GM19099 (cell line): ENCODE results near the gene HSF4.
A peak's percentile ranks its signal among the peaks of the same experiment; 100 is the strongest.

Experiments used
- POLR2A ChIP-seq: IDR thresholded peaks from 3 replicates; pipeline ENCODE4 v1.6.1; 2011; ENCODE audit warnings: low read depth; ENCODE audit not compliant: insufficient read length; ENCODE audit errors: extremely low read depth

HSF4 gene

DNA sequence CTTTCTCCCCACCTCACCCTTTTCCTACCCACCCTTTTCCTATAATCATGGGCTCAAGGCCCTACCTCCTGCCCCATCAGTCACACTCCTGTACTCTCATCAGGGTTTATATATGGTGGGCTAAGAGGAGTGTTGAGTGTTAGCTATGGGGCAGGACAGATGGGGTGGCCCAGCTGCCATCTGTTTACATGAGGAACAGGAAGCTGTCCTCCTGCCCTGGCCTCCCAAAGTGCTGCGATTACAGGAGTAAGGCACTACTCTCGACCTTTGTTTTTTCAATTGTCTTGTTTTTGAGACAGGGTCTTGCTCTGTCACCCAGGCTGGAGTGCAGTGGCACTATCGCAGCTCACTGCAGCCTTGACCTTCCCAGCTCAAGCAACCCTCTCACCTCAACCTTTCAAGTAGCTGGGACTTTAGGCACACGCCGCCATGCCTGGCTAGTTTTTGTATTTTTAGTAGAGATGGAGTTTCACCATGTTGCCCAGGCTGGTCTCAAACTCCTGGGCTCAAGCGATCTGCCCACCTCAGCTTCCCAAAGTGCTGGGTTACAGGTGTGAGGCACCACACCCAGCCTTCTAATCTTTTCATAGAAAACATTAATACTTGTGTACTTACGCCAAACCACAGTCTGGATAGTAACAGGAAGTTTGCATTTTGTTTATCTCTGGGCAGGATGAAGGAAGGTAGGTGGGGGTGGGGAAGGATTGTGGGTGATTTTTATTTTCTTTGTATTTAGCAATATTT lies 6.5 kb upstream of the HSF4 start:
- TF ChIP-seq POLR2A: no peak

DNA sequence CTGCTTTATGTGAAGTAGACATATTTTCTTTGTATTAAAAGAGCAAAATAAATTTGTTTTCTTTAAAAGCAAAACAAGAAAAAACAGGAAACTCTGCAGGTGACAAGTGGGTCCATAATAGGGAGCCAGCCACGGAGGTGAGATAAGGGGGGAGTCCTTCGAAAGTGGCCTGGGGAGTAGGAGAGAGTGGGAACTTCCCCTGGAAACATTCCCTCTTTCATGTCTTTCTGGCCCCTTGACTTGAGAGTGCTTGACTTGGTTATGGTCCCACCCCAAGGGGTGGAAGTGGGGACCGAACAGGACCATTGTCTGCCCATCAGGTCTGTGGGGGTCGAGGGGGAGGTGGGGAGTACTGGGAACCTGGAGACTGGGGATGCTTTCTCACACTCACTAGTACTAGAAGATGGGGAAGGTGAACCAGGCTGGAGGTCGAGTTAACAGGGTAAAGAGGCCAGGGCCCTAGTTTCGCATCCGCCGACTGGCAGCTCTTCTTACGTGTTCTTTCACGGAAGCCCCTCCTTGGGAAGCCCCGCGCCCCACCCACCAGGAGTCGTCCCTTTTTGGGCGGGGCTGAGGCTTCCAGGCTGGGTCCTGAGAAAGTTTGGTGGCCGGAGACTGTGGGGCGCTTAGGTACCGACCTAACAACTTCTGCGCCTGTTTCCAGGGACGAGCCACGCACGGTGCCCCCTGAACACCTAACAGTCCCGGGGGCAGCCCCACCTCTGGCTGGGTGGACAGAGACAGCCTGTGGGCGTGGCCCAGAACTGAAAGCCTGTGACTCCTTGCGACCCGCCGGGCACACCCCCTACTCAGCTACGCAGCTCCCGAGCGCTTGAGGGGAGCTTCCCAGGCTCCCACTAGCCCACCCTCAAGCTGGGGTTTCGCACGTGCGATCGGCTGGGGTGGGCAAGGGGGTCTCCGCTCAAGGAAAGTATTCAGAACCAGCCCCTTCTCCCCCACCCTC lies 5.6 kb upstream of the HSF4 start:
- TF ChIP-seq POLR2A: peak; percentile 48

DNA sequence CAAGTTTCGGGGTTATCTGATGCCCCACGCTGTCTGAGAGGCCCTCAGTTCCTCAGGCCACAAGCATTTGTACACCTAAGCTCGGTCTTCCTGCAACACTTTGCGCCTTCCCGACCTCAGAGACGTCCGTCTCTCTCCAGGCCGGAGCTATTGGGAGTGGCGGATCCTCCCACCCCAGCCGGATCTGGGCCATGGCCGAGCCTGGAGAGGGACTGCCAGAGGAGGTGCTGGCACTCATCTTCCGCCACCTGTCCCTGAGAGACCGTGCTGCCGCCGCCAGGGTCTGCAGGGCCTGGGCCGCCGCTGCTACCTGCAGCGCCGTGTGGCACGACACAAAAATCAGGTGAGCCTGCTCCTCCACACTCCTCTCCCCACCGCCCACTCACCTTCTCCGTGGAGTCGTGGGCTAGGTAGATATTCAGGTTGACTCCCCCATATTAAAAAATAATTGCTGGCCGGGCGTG lies 2.9 kb upstream of the HSF4 start:
- TF ChIP-seq POLR2A: no peak

DNA sequence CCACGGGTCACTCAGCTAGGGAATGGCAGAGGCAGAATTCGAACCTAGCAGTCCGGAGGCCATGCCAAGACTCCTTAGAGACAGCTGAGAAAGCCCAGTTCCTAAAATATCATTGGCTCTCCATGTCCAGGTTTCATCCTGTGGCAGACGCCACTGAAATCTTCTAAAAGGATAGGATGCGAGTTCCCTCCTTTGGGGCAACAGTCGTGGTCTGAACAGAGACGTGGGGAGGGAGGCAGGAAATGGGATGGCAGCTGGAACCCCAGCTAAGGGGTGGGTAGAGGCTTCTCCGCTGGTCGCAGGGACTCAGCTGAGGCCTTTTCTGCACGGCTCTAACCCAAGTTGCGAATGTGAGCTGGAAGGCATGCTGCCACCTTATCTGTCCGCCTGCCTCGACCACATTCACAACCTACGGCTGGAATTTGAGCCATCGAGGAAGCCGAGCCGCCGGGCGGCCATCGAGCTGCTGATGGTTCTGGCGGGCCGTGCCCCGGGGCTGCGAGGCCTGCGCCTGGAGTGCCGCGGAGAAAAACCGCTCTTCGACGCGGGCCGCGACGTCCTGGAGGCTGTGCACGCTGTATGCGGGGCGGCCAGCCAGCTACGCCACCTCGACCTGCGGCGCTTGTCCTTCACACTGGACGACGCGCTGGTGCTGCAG lies 1.9 kb upstream of the HSF4 start:
- no peak for TF ChIP-seq POLR2A

DNA sequence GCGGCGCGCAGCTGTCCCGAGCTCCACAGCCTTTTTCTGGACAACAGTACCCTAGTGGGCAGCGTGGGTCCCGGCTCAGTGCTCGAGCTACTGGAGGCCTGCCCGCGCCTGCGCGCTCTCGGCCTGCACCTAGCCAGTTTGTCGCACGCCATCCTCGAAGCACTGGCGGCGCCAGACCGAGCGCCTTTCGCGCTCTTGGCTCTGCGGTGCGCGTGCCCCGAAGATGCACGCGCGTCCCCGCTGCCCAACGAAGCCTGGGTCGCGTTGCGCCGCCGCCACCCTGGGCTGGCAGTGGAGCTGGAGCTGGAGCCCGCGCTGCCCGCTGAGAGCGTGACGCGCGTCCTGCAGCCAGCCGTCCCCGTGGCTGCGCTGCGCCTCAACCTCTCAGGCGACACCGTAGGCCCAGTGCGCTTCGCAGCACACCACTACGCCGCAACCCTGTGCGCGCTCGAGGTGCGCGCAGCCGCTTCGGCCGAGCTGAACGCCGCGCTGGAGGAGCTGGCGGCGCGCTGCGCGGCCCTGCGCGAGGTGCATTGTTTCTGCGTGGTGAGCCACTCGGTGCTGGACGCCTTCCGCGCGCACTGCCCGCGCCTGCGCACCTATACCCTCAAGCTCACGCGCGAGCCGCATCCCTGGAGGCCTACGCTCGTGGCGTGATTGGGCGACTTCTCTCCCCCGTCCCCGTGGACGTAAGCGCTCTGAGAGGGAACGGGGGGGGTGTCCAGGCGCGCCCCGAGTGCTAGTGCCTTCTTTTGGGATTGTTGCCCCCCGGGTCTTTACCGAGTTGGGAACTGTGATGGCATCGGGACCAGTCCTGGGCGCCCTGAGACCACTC lies 1.2 kb upstream of the HSF4 start:
- TF ChIP-seq POLR2A: no peak

DNA sequence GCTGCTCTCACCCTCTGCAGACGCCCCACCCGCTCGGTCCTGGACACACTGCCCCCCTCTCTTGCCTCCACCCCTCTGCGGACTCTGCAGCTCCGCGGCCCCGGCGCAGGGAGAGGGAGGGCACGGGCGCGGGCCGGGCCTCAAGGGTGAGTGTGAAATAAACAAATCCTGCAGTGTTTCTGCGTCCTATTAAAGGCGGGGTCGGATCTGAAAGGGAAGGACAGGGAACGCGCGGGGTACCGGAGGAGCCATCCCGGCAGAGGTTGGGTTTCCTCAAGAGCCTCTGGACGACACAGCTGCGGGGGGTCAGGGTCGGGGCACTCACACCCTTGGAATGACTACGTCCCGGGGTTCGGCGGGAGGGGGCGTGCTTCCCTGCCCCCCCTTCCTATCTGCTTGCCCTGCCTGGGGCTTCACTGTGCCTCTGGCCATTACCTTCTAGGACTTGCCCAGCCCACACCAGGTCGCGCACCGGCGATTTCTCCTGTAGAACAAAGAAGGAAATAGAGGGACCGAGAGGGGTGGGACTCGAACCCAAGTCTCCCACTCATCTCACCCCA lies 466 bp upstream of the HSF4 start:
- TF ChIP-seq POLR2A: no peak

DNA sequence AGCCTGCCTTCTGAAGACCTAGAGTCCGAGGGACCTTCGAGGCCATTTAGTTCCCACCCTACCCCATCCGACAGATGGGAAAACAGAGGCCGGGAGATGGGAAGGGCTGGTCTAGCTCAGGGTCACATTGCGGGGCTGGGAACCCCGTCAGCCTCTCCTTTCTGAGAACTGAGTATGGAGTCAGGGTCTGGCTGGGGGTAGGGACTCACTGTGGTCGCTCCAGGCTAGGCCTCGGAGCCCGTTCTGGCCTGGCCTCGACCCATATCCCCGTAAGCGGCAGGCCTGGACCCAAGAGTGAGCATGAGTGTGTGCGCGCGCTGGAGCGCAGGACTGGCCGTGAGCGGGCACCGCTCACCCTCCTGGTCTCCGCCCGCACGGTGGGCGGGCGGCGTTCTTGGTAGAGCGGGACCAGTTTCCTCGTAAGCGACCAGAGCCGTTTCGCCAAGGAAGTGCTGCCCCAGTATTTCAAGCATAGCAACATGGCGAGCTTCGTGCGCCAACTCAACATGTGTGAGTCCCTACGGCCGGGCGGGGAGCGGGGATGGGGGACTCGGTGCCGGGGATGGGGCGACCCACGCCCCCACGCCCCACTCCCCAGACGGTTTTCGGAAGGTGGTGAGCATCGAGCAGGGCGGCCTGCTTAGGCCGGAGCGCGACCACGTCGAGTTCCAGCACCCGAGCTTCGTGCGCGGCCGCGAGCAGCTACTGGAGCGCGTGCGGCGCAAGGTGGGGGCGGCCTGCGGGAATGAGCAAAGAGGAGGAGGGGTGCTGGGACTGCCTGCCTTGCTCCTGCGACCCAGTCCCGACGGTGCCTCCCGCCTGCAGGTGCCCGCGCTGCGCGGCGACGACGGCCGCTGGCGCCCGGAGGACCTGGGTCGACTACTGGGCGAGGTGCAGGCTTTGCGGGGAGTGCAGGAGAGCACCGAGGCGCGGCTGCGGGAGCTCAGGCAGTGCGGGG lies 855 bp downstream of the HSF4 start:
- TF ChIP-seq POLR2A: no peak

DNA sequence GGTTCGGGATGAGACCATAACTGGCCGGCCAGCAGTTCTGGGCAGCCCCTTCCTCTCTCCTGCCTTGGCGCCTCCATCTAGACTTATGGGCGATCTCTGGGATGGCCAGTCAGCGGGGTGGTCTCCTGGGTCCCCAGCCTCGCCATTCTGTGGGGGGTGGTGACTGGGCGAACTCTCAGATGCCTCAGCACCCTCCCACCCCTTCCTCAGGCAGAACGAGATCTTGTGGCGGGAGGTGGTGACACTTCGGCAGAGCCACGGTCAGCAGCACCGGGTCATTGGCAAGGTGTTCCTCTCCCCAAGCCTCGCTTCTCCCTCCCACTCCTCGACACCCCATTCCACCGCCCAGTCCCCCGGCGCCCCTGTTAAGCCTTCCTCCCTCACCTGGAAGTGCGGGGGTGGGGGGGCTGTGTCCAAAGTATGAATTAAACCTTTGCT lies 1.6 kb downstream of the HSF4 start:
- no peak for TF ChIP-seq POLR2A

DNA sequence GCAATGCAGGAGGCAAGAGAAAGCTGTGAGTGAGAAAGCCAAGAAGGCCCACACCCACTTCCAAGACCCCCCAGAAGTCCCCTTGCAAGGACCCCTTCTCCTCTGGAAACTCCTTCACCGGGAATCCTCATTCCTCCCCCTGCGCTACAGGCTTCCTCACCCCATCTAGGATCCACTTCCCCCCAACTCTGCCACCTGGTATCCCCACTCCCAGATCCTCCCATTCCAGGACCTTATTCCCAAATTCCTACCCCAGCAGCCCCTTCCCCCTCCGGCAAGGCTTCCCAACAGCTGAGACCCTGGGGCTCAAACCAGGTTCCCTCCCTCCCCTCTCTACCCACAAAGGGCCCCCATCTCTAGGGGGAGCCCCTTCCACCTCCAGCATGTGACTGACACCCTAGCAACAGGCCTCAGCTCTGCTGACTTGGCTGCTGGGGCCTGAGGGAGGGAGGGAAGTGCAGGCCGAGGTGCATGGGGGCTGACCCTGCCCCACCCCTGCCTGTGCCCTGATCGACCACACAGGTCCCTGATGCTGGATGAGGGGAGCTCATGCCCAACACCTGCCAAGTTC lies 2.1 kb downstream of the HSF4 start:
- TF ChIP-seq POLR2A: no peak

DNA sequence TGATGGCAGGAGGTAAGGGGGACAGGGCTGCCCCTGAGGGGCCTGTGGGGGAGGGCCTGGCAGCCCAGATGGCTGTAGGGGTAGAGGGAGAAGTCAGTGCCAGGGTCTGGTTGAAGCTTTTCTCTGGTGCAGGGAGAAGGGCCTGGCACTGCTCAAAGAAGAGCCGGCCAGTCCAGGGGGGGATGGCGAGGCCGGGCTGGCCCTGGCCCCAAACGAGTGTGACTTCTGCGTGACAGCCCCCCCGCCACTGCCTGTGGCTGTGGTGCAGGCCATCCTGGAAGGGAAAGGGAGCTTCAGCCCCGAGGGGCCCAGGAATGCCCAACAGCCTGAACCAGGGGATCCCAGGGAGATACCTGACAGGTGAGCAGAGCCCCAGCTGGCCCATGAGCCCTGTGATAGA lies 3.0 kb downstream of the HSF4 start:
- TF ChIP-seq POLR2A: no peak

DNA sequence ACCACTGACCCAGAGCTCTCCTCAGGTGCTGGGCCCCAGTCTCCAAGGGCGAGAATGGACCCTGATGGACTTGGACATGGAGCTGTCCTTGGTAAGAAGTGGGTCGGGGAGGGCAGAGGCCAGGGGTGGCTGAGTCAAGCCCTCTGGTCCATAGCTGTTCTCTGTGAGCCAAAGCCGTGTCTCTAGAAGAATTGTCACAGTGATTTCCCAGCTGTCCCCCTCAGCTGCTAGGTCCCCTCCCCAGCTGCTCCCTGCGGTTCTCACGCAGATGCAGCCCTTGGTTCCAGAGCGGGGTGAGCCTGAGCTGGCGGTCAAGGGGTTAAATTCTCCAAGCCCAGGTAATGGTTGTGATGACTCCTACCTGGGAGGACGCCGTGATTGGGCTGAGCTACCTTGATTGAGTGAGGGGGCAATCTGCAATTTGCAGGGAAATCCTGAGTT lies 4.5 kb downstream of the HSF4 start:
- TF ChIP-seq POLR2A: no peak

DNA sequence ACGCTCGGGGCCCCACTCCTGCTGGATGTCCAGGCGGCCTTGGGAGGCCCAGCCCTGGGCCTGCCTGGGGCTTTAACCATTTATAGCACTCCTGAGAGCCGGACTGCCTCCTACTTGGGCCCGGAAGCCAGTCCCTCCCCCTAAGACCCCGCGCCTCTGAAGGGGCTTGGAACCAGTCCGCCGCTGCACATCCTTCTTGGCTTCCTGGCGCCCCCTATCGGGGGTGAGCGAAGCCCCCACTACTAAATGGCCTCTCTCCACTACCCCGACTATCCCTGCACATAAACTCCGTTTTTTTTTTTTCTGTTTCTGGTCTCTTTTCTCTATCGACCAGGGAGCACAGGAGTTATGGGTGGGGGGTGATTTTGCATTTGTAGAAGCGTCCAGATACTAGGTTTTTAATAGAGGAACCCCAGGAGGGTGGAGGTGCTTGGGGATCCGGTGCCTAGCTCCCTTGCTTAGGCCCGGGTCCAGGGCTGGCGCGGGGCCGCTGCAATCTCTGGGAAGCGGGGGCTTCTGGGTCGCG lies 5.2 kb downstream of the HSF4 start:
- TF ChIP-seq POLR2A: no peak
